ENCODE data around the gene HOXB9. TPM values are rescaled to one million over a fixed set of nuclear protein-coding genes. Genes with fewer than 3 reads are reported as not detected.

Gene HOXB9
- polyA plus RNA-seq, 1 experiment = not detected

DNA sequence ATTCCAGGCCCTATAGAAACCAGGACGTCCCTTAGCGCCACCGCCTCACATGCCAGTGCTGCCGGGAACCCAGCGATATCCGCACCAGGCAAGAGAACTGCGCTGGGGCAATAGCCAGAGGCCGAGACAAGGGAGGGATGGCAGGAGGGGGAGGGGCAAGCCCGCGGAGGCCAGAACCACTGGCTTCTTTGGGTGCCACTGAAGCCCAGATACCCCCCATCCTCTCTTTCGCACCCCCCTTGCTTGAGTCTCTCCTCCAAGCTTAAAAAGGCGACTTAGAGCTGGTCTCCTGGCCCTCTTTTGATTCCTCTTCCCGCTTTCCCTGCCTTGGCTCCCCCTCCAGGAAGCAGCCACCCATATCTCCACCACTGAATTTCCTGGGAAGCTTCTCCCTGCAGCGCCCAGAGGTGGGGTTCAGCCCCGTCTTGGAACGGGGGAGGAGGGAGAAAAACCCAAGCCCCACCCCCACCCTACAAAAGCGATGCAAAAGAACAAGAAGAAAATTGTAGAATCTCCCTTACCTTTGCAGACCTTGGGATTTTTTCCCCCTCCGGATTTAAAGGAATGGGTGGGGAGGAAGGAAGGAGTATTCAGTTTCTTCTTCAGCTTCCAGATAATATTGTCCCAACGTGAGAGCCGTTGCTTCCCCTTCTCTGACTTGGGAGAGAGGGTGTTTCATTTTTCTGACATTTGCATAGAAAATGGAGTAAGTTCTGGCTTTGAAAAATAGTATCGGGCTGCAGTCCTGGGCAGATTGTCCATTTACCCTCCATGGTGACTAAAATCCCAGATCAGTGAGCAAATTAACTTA, 22.0 kb downstream of the HOXB9 start:
- DNase-seq (ENCODE audit: low read depth) = no peak
- ChIA-PET CTCF (interaction anchor here (0.6 to 0.9 kb wide), 6 partner anchors 9 to 600 kb away, joined by 3 to 5 read pairs (median 3); no protein-coding TSS in a partner anchor), POLR2A (no interaction called here)
- H3K27me3 ChIP-seq (ENCODE audit: control insufficient read depth, insufficient read depth, low read length) = peaks cover 92% of the 10 kb centered on the region
- no peak for TF ChIP-seq CTCF (IDR thresholded peaks at IDR 0.05; ENCODE audit: insufficient read depth, low read depth, low read length)
- no peak overlapping the region for H3K4me3 ChIP-seq (ENCODE audit: low read depth, low read length)
- no peaks in the 10 kb centered on the region for H3K36me3 ChIP-seq (ENCODE audit: control insufficient read depth, insufficient read depth, low read length)

- H3K4me3 ChIP-seq (ENCODE audit: low read depth, low read length) = no peak overlapping the region
Measured at GRCh38 chr17:48601539-48602425, 24.4 kb downstream of the HOXB9 start.

DNA sequence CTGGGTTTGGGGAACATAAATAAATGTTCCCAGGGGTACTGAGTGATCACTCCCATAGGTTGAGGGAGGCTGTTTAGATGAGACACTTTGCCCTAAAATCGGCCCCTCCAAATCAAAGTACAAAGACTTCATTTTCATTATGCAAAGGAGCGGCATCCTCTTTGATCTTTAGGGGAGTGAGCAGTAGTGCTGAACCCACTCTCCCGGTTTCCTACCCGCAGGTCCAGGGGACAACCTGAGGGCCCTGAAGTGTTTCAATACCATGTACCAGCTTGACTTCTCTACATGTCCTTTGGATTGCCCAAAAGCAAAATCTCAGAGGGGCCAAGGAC, 25.0 kb downstream of the HOXB9 start:
- DNase-seq (ENCODE audit: low read depth) = no peak
- no peak for TF ChIP-seq CTCF (IDR thresholded peaks at IDR 0.05; ENCODE audit: insufficient read depth, low read depth, low read length)
- POLR2A ChIA-PET = no interaction called here
- no peak overlapping the region for H3K4me3 ChIP-seq (ENCODE audit: low read depth, low read length)
- peaks cover 94% of the 10 kb centered on the region for H3K27me3 ChIP-seq (ENCODE audit: control insufficient read depth, insufficient read depth, low read length)
- CTCF ChIA-PET = interaction anchor here (0.6 to 1.9 kb wide), 16 partner anchors 8 to 385 kb away, joined by 3 to 9 read pairs (median 3); partner anchors contain the start of gene HOXB5
- H3K36me3 ChIP-seq (ENCODE audit: control insufficient read depth, insufficient read depth, low read length) = no peaks in the 10 kb centered on the region

More at GRCh38 chr17:48601539-48602425, 24.4 kb downstream of the HOXB9 start:
- POLR2A ChIA-PET = no interaction called here
- CTCF ChIA-PET = interaction anchor here (0.8 to 1.9 kb wide), 16 partner anchors 8 to 442 kb away, joined by 3 to 9 read pairs (median 4); partner anchors contain the start of gene HOXB5
- Histone ChIP-seq H3K36me3 (ENCODE audit: control insufficient read depth, insufficient read depth, low read length) (no peaks in the 10 kb centered on the region), H3K27me3 (ENCODE audit: control insufficient read depth, insufficient read depth, low read length) (peaks cover 94% of the 10 kb centered on the region)
- DNase-seq (ENCODE audit: low read depth) = no peak
- TF ChIP-seq CTCF (IDR thresholded peaks at IDR 0.05; ENCODE audit: insufficient read depth, low read depth, low read length) = no peak

- peaks cover 95% of the 10 kb centered on the region for H3K27me3 ChIP-seq (ENCODE audit: control insufficient read depth, insufficient read depth, low read length)
- H3K36me3 ChIP-seq (ENCODE audit: control insufficient read depth, insufficient read depth, low read length) = no peaks in the 10 kb centered on the region
- ChIA-PET POLR2A (no interaction called here), CTCF (interaction anchor here (0.6 to 1.9 kb wide), 7 partner anchors 9 to 384 kb away, joined by 3 to 9 read pairs (median 4); no protein-coding TSS in a partner anchor)
- no peak for DNase-seq (ENCODE audit: low read depth)
- H3K4me3 ChIP-seq (ENCODE audit: low read depth, low read length) = no peak overlapping the region
- no peak for TF ChIP-seq CTCF (IDR thresholded peaks at IDR 0.05; ENCODE audit: insufficient read depth, low read depth, low read length)
Measured at GRCh38 chr17:48600244-48601098, 25.7 kb downstream of the HOXB9 start.

All from BJ (cell line).